ENCODE data around the gene C1QTNF3. TPM values are rescaled to one million over a fixed set of nuclear protein-coding genes. Genes with fewer than 3 reads are reported as not detected.
A peak's percentile ranks its signal among the peaks of the same experiment; 100 is the strongest.

The C1QTNF3 gene
- total and polyA plus RNA-seq, 4 donors = 30.3 to 52.4 (median 40.7) TPM

DNA sequence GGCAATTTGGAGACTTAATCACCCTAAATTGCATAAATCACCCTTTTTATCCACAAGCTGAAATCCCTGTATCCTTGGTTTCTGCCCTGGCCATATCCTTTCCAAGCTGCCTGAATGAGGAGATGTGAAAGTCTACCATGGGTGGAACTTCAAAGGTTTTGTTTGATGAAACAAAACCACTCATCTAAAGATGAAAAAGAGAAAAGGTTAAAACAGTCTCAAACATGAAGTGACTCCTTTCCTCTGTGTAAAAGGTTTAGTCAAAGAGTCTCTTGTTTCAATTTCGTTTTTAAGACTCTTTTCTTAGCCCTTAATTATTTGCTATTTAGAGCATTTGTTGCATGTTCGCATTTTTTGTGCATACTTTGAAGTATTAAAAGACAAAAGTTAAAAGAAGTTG lies 69.7 kb downstream of the C1QTNF3 start:
- H3K27me3 ChIP-seq (ENCODE audit: control insufficient read depth, insufficient read depth, low read length) = no peaks in the 10 kb centered on the region
- DNase-seq (ENCODE audit: low read depth in 4 of 6, low spot score in 6 of 6) = no peak
- no peaks in the 10 kb centered on the region for H3K9me3 ChIP-seq (ENCODE audit: control insufficient read depth, insufficient read depth, low read length)
- no peak overlapping the region for H3K27ac ChIP-seq (ENCODE audit: low read depth, low read length)
- no CpG with 5 or more reads among the region's 2 CpGs for WGBS (ENCODE audit: insufficient coverage)
- no peak overlapping the region for H3K4me3 ChIP-seq (ENCODE audit: low read depth, low read length)
- no peaks in the 10 kb centered on the region for H3K36me3 ChIP-seq (ENCODE audit: control insufficient read depth, insufficient read depth, low read length)
- no peaks in the 10 kb centered on the region for H3K4me1 ChIP-seq (ENCODE audit: control insufficient read depth, insufficient read depth, low read length)

- Histone ChIP-seq H3K36me3 (ENCODE audit: control insufficient read depth, insufficient read depth, low read length) (no peaks in the 10 kb centered on the region), H3K4me1 (ENCODE audit: control insufficient read depth, insufficient read depth, low read length) (no peaks in the 10 kb centered on the region), H3K4me3 (ENCODE audit: low read depth, low read length) (no peak overlapping the region), H3K27me3 (ENCODE audit: control insufficient read depth, insufficient read depth, low read length) (no peaks in the 10 kb centered on the region), H3K9me3 (ENCODE audit: control insufficient read depth, insufficient read depth, low read length) (no peaks in the 10 kb centered on the region), H3K27ac (ENCODE audit: low read depth, low read length) (no peak overlapping the region)
- WGBS (ENCODE audit: insufficient coverage) = 57% methylated on average over 10 of the region's 10 CpGs
- DNase-seq (ENCODE audit: low read depth in 4 of 6, low spot score in 6 of 6) = peak in 3 of 6 donors; percentile 10 to 67 (median 54)
Observed at GRCh38 chr5:33969572-33970452, 73.2 kb downstream of the C1QTNF3 start.

DNA sequence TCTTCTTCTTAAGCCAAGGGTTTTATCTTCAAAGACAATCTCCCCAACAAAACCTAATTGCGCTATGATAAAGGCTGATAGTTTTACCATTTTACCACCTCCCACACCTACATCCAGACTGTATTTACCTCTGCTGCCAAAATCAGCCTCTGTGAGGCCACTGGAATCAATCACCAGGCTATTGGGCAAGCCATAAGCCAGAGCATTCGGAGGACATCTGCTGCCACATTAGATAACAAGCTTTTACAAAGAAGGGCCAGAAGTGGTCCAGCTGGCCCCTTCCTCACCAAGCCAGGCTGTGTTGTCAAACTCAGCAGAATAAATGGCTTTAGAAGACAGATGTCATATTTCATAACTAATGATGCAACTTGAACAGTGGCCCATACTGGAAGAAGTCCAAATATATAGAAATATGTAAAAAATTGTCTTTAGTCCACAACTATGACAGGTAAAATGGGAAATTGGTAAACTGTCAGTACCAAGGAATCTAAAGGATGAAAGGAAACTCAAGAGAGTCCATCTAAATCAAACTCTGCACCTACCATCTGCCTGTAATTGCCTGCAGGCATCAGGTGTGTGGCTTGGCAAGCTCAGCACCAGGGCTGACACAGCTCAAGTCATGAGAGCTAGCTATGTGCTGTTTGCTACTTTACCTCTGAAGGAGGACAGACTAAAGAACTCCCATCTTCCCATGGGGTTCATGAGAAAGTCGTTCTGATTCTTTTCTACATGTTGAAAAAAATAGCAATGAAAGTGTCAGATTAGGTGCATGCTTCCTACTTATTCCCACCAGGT lies 74.6 kb downstream of the C1QTNF3 start:
- WGBS (ENCODE audit: insufficient coverage) = 95% methylated on average over 2 of the region's 3 CpGs
- no peaks in the 10 kb centered on the region for H3K36me3 ChIP-seq (ENCODE audit: control insufficient read depth, insufficient read depth, low read length)
- DNase-seq (ENCODE audit: low read depth in 4 of 6, low spot score in 6 of 6) = peak in 2 of 6 donors; percentile 33 to 47
- H3K4me3 ChIP-seq (ENCODE audit: low read depth, low read length) = no peak overlapping the region
- no peaks in the 10 kb centered on the region for H3K9me3 ChIP-seq (ENCODE audit: control insufficient read depth, insufficient read depth, low read length)
- no peaks in the 10 kb centered on the region for H3K27me3 ChIP-seq (ENCODE audit: control insufficient read depth, insufficient read depth, low read length)
- no peaks in the 10 kb centered on the region for H3K4me1 ChIP-seq (ENCODE audit: control insufficient read depth, insufficient read depth, low read length)
- H3K27ac ChIP-seq (ENCODE audit: low read depth, low read length) = no peak overlapping the region

Small RNA genes lying within 50 kb of the gene (small RNA-seq; reads per million reads assigned to genes)
- gene AC139783.1 (ENCODE audit: low replicate concordance) = not detected

Other genes with a start within 250 kb of the C1QTNF3 start
- gene ADAMTS12, start 151.2 kb downstream of the C1QTNF3 start, total RNA-seq = 10 to 100 TPM; 18.4 to 44.5 TPM
- gene ADAMTS12, start 151.2 kb downstream of the C1QTNF3 start, polyA plus RNA-seq (ENCODE audit: insufficient read length in 2 of 2) = 1 to 10 TPM; 8.1 to 8.7 TPM
- gene RXFP3, start 106.8 kb downstream of the C1QTNF3 start, total RNA-seq = under 1 TPM; 0.28 to 0.89 TPM
- gene RXFP3, start 106.8 kb downstream of the C1QTNF3 start, polyA plus RNA-seq (ENCODE audit: insufficient read length in 2 of 2) = under 1 TPM; 0.54 to 0.59 TPM
- under 1 TPM; 0.39 to 0.40 TPM for gene SLC45A2, start 58.5 kb downstream of the C1QTNF3 start, total RNA-seq
- under 1 TPM; 0.46 to 0.56 TPM for gene SLC45A2, start 58.5 kb downstream of the C1QTNF3 start, polyA plus RNA-seq (ENCODE audit: insufficient read length in 2 of 2)
- gene AMACR, start 35.2 kb downstream of the C1QTNF3 start, total RNA-seq = 10 to 100 TPM; 13.4 to 18.6 TPM
- 10 to 100 TPM; 15.7 to 21.8 TPM for gene AMACR, start 35.2 kb downstream of the C1QTNF3 start, polyA plus RNA-seq (ENCODE audit: insufficient read length in 2 of 2)